Measurements from ENCODE around the gene MEX3A. TPM values are rescaled to one million over a fixed set of nuclear protein-coding genes. Genes with fewer than 3 reads are reported as not detected.
"Not testable (repeated sequence)": the region's sequence is repeated elsewhere in the genome, so short reads cannot be mapped to it uniquely, and the experiment has no call there.

MEX3A gene, protein sequence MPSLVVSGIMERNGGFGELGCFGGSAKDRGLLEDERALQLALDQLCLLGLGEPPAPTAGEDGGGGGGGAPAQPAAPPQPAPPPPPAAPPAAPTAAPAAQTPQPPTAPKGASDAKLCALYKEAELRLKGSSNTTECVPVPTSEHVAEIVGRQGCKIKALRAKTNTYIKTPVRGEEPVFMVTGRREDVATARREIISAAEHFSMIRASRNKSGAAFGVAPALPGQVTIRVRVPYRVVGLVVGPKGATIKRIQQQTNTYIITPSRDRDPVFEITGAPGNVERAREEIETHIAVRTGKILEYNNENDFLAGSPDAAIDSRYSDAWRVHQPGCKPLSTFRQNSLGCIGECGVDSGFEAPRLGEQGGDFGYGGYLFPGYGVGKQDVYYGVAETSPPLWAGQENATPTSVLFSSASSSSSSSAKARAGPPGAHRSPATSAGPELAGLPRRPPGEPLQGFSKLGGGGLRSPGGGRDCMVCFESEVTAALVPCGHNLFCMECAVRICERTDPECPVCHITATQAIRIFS
- polyA plus RNA-seq (2013, experiment 1 of 2) = 41.6 TPM
- 47.7 TPM for polyA plus RNA-seq (2013, experiment 2 of 2)

DNA sequence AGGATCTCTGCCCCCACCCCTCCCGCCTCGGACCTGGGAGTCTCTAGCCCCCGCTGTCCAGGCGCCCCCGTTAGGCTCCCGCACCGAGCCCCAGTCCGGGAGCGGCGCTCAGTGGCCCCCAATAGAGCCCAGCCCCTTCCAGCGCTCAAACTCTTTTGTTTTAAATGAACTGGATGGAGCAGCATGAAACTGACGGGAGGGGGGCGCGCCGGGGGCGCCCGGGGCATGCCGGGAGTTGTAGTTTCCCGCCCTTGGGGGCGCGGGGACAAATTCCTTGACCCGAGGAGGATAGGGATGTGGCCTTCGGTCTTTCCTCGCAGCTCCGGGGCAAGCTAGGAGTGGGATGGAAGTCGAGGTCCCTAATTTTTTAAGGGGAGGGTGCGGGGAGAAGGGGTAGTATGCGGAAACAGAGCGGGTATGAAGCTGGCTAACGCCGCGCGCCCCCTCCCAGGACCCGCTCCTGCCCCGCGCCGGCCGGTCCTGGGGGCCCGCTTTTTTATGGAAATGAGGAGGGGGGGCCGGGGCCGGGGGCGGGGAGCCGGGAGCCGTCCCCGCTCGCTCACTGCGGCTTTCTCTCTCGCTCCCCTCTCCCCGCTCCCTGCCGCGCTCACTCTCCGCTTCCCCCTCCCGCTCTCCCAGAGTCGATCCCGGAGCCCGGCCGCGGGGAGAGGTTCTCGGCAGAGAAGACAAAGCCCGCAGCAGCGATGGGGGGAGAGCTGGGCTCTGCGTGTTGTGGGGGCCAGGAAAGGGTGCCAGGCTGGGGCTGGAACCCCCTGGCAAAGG, at the start of gene MEX3A:
MEX3A (minus strand) TSS at position 157 of the 783 bp plus-strand sequence. CDS start 467 bp downstream, outside the sequence.
- peaks cover 37% of the 10 kb centered on the region for H3K4me1 ChIP-seq (ENCODE audit: insufficient read depth, low read length)
- under 1% methylated on average over 53 of the region's 62 CpGs for WGBS
- peak within 1 kb of the TSS; percentile 97 for H3K4me3 ChIP-seq (ENCODE audit: low read length)
- no peaks in the 10 kb centered on the region for H3K9me3 ChIP-seq (ENCODE audit: insufficient read depth, low read depth, low read length)
- peak within 1 kb of the TSS; percentile 97 for H3K27ac ChIP-seq (ENCODE audit: low read depth, low read length)
- H3K27me3 ChIP-seq (ENCODE audit: insufficient read depth, low read length) = no peaks in the 10 kb centered on the region
- peak within 1 kb of the TSS; percentile 93 for H3K9ac ChIP-seq (ENCODE audit: low read depth, low read length)
- peaks cover 10% of the 10 kb centered on the region; the same call in 1 of the 2 replicates for H3K36me3 ChIP-seq (ENCODE audit: insufficient read depth, low read length)

DNA sequence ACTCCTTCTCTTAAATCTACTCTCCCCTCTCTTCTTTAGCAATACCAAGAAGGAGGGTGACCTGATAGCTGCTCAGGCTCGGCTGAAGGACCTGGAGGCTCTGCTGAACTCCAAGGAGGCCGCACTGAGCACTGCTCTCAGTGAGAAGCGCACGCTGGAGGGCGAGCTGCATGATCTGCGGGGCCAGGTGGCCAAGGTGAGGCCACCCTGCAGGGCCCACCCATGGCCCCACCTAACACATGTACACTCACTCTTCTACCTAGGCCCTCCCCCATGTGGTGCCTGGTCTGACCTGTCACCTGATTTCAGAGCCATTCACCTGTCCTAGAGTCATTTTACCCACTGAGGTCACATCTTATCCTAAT, 48.3 kb upstream of the MEX3A start:
- Histone ChIP-seq H3K27me3 (ENCODE audit: insufficient read depth, low read length) (no peaks in the 10 kb centered on the region), H3K4me3 (ENCODE audit: low read length) (no peak overlapping the region), H3K4me1 (ENCODE audit: insufficient read depth, low read length) (peaks cover 35% of the 10 kb centered on the region), H3K27ac (ENCODE audit: low read depth, low read length) (no peak overlapping the region), H3K36me3 (ENCODE audit: insufficient read depth, low read length) (peaks cover 33% of the 10 kb centered on the region), H3K9me3 (ENCODE audit: insufficient read depth, low read depth, low read length) (no peaks in the 10 kb centered on the region), H3K9ac (ENCODE audit: low read depth, low read length) (no peak overlapping the region)
- 83% methylated on average over 6 of the region's 6 CpGs for WGBS

DNA sequence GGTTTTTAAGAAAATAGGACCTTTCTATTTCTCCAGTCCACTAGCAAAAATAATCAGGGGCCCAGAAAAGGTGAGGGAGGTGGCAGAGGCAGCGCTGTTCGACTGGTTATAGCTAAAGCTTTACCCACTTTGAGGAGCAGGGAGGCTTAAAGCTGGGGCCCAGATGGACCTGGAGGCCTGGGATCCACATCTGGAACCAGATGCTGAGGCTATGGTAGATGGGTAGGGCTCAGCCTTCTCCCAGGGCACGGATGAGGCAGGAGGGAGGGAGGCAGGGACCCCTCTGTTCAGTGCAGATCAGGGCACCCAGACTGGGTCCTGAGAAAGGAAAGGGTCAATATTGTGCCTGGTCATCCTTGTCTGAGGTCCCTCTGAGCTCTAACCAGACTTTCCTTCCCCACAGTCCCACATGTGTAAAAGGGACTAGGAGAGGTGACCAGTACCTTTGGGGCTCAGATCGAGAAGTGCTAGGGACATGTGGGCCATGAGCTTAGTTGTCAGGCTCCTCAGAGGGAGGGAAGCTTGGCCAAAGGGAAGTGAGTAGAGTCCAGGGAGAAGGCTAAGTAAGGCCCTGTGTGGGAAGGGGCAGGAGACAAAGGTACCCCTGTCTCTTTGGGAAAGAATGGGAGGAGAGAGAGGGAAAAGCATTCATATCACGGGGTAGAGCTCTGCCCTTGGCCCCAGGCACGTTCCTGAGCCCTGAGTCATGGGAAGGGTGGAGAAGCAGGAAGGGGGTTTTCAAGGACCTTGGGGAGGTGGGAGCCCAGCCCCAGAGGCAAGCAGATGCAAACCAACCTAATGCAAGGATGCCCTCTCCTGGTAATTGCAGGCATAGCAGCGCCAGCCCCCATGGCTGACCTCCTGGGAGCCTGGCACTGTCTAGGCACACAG, 47.7 kb upstream of the MEX3A start:
- peaks cover 36% of the 10 kb centered on the region for H3K4me1 ChIP-seq (ENCODE audit: insufficient read depth, low read length)
- H3K27me3 ChIP-seq (ENCODE audit: insufficient read depth, low read length) = no peaks in the 10 kb centered on the region
- H3K9ac ChIP-seq (ENCODE audit: low read depth, low read length) = peak overlapping the region; percentile 67
- peak overlapping the region; percentile 90 for H3K27ac ChIP-seq (ENCODE audit: low read depth, low read length)
- H3K36me3 ChIP-seq (ENCODE audit: insufficient read depth, low read length) = peaks cover 27% of the 10 kb centered on the region
- no peak overlapping the region for H3K4me3 ChIP-seq (ENCODE audit: low read length)
- H3K9me3 ChIP-seq (ENCODE audit: insufficient read depth, low read depth, low read length) = no peaks in the 10 kb centered on the region
- 38% methylated on average over 7 of the region's 7 CpGs for WGBS

DNA sequence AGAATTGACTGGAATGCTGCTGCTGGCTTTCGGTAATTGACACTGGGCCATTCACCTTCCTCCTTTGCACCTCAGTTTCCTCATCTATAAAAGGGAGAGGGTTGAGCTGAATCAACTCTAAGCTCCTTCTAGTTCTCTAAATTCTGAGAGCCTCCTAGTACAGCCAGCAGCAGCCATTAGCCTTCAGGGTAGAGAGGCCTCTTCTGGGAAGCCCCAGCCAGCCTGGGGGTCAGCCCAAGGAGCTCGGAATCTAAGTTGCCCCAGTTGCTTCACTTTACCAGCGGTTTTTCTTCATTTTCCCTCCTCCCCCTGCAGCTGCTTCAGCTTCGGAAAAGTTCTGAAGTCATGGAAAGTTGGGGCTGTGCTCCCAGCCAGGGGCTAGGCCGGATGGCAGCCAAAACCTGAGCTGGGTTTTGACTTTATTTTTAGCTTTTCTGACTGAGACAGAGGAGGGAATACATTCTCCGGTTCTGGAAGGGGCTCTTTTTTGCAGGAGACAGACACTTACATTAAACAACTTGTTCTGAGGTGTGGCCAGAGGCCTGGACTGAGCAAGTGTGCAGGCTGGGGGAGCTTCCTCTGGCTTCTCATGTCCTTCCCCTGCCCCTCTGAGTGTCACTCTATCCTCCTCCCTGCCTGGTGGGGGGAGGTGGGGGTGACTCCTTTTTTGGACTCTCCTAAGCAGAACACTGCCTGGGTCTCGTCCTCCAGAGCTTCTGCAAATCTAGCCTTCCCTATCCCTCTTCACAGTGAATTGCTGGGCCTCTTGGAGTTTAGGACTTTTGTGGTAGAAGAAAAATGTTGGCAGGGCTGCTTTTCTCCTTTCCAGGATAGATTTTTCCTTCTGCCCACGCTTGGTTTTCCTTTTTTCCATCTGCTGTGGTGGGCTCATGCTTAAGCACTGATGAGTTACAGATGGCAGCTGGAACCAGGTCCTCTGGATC, 46.7 kb upstream of the MEX3A start:
- Histone ChIP-seq H3K4me1 (ENCODE audit: insufficient read depth, low read length) (peaks cover 42% of the 10 kb centered on the region), H3K27me3 (ENCODE audit: insufficient read depth, low read length) (no peaks in the 10 kb centered on the region), H3K27ac (ENCODE audit: low read depth, low read length) (peak overlapping the region; percentile 90), H3K9me3 (ENCODE audit: insufficient read depth, low read depth, low read length) (no peaks in the 10 kb centered on the region), H3K4me3 (ENCODE audit: low read length) (no peak overlapping the region), H3K36me3 (ENCODE audit: insufficient read depth, low read length) (peaks cover 17% of the 10 kb centered on the region), H3K9ac (ENCODE audit: low read depth, low read length) (peak overlapping the region; percentile 67; the same call in 1 of the 2 replicates)
- WGBS = 65% methylated on average over 6 of the region's 8 CpGs

DNA sequence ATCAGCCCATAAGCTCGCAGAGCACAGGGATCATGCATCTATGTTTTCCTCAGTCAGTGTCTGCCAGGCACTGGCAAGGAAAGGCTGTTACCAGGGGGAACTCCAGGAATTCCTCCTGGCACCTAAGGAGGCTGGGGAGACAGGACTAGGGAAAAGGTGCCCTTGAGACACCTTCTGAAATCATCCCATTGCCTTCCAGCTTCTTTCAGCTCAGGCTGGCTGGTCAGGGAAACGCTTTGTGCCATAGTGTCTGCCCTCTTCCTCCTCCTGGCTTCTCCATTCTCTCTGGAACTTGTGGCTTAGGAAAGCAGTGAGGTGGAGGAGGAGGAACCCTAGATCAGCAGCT, 46.0 kb upstream of the MEX3A start:
- WGBS = 93% methylated on average over 2 of the region's 2 CpGs
- peak overlapping the region; percentile 90; the same call in 1 of the 2 replicates for H3K27ac ChIP-seq (ENCODE audit: low read depth, low read length)
- H3K27me3 ChIP-seq (ENCODE audit: insufficient read depth, low read length) = no peaks in the 10 kb centered on the region
- H3K36me3 ChIP-seq (ENCODE audit: insufficient read depth, low read length) = peaks cover 12% of the 10 kb centered on the region; the same call in 1 of the 2 replicates
- H3K9me3 ChIP-seq (ENCODE audit: insufficient read depth, low read depth, low read length) = no peaks in the 10 kb centered on the region
- peak overlapping the region; percentile 67; the same call in 1 of the 2 replicates for H3K9ac ChIP-seq (ENCODE audit: low read depth, low read length)
- H3K4me3 ChIP-seq (ENCODE audit: low read length) = no peak overlapping the region
- peaks cover 48% of the 10 kb centered on the region for H3K4me1 ChIP-seq (ENCODE audit: insufficient read depth, low read length)

DNA sequence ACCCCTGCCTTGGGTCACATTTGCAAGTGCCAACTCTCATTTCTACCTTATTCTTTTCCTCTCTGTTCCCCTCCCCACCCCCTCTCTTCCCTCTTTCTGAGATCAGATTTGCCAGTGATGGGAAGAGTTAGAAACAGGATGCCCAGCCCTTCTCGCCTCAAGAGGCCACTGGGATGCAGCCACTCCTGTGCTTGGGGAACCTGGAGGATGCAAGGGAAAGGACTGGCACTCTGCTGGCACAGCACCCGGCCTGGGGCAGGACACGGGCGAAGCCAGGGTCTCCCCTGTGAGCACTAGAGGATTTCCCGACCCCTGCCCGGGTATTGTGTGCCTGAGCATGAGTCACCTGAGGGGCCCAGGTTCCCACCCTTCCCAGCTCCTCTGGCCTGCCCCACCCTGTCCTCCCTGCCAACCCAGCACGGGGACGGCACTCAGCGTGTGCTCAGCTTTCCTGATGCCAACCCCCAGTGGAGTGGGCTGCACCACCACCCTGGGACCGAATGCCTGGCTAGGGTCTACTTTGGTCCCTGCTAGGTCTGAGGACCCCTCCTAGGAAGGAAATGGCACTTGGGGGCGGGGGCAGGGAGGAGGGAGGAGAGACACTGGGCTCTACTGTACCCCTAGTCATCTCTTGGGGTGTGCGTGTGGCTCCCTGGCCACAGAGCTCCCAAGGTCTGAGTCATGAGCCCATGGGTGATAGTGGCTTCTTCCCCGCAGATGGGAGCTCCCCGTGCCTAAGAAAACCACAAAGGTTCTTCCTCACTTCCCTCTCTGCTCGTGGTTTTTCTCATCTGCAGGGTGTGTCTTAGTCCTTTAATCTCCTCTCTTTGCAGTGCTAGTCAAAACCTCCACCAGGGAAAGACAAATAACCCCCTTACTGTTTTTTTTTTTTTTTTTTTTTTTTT, 44.6 kb upstream of the MEX3A start:
- H3K27ac ChIP-seq (ENCODE audit: low read depth, low read length) = peak overlapping the region; percentile 44
- H3K9me3 ChIP-seq (ENCODE audit: insufficient read depth, low read depth, low read length) = no peaks in the 10 kb centered on the region
- H3K9ac ChIP-seq (ENCODE audit: low read depth, low read length) = peak overlapping the region; percentile 28; the same call in 1 of the 2 replicates
- H3K36me3 ChIP-seq (ENCODE audit: insufficient read depth, low read length) = peaks cover 10% of the 10 kb centered on the region; the same call in 1 of the 2 replicates
- H3K4me3 ChIP-seq (ENCODE audit: low read length) = peak overlapping the region; percentile 22; the same call in 1 of the 2 replicates
- 86% methylated on average over 15 of the region's 15 CpGs for WGBS
- H3K27me3 ChIP-seq (ENCODE audit: insufficient read depth, low read length) = no peaks in the 10 kb centered on the region
- peaks cover 62% of the 10 kb centered on the region for H3K4me1 ChIP-seq (ENCODE audit: insufficient read depth, low read length)

DNA sequence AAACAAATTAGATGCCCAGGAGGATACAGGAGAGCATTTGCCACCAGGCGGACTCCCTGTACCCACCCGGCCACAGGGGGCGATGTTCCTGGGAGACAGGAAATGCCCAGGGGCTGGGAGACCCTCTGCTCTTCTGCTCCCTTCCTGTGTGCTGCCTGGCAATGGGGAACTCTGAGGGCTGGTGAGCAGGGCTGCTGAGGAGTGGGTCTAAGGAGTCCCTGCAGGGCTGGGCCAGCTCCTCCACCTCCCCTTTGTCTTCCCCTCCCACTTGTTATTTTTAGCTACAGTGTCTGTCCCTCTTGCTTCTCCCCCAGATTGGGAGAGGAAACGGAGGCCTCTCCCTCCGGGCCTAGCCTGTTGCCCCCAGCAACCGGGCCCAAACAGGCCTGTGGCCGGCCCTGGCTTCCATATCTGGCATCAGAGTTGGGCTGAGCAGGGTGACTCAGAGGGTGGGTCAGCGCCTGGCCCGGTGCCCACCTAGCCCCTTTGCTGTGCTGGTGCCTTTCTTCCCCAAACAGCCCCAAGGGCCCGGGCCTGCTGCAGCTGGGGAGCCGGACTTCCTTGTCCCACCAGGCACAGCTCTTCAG, 43.9 kb upstream of the MEX3A start:
- Histone ChIP-seq H3K4me1 (ENCODE audit: insufficient read depth, low read length) (peaks cover 69% of the 10 kb centered on the region), H3K36me3 (ENCODE audit: insufficient read depth, low read length) (peaks cover 3% of the 10 kb centered on the region; the same call in 1 of the 2 replicates), H3K9ac (ENCODE audit: low read depth, low read length) (peak overlapping the region; percentile 28; the same call in 1 of the 2 replicates), H3K4me3 (ENCODE audit: low read length) (peak overlapping the region; percentile 22; the same call in 1 of the 2 replicates), H3K27me3 (ENCODE audit: insufficient read depth, low read length) (no peaks in the 10 kb centered on the region), H3K27ac (ENCODE audit: low read depth, low read length) (peak overlapping the region; percentile 44), H3K9me3 (ENCODE audit: insufficient read depth, low read depth, low read length) (no peaks in the 10 kb centered on the region)
- 64% methylated on average over 11 of the region's 11 CpGs for WGBS

DNA sequence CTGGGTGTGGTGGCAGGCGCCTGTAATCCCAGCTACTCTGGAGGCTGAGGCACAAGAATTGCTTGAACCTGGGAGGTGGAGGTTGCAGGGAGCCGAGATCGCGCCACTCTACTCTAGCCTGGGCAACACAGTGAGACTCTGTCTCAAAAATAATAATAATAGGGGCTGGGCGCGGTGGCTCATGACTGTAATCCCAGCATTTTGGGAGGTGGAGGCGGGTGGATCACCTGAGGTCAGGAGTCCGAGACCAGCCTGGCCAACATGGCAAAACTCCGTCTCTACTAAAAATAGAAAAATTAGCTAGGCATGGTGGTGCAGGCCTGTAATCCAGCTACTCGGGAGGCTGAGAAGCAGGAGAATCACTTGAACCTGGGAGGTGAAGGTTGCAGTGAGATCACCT, 43.3 kb upstream of the MEX3A start:
- not testable (repeated sequence) for H3K27ac ChIP-seq (ENCODE audit: low read depth, low read length); H3K9ac ChIP-seq (ENCODE audit: low read depth, low read length); H3K27me3 ChIP-seq (ENCODE audit: insufficient read depth, low read length); H3K4me3 ChIP-seq (ENCODE audit: low read length); H3K9me3 ChIP-seq (ENCODE audit: insufficient read depth, low read depth, low read length); H3K36me3 ChIP-seq (ENCODE audit: insufficient read depth, low read length)
- H3K4me1 ChIP-seq (ENCODE audit: insufficient read depth, low read length) = peaks cover 72% of the 10 kb centered on the region
- 94% methylated on average over 10 of the region's 10 CpGs for WGBS

Measured in HUES64 (cell line).